NCI-H2029 treated with DMSO at 0.1 percent for 48 hours (cell line): ENCODE measurements around the gene NDUFAF2.
"Not testable (repeated sequence)": the region's sequence is repeated elsewhere in the genome, so short reads cannot be mapped to it uniquely, and the experiment has no call there.

Experiments used
- DNase-seq: peaks from one replicate; lab custom pipeline; 2025; lab: John Stamatoyannopoulos, UW

NDUFAF2 gene

DNA sequence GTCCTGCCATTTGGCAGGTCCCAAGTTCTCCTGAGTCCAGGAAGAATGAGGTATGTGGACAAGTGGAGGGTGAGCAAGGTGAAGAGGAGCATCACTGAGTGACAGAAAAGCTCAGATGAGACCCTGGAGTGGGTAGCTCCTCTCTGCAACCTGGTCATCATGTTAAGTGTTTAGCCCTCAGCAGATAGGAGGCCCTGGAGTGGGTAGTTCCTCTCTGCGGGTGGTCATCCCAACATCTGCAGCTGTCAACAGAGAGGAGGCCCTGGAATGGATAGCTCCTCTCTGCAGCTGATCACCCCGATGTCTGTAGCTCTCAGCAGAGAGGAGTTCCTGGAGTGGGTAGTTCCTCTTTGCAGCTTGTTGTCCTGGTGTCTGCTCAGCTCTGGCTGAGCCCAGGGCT lies 48.4 kb downstream of the NDUFAF2 start:
- no peak for DNase-seq

- no peak for DNase-seq
These were observed 49.0 kb downstream of the NDUFAF2 start for GRCh38 chr5:60993875-60994571.

DNA sequence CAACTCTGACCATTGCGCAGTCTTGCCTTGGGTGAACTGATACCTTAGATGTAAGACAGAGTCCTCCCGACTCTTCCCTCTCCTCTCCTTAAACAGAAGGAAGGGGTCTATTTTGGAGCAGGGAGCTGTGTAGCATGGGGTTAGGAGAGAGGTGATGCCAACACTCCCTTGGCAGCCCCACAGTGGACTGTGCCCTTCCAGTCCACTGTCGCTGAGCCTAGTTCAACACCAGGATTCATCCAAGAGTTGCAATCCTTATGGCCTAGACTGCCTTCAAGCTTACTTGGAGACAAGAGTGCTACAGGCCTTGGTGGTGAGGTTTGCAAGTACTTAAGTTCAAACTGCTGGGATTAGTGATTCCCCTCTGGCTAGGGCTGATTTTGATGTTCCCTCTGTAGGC lies 51.4 kb downstream of the NDUFAF2 start:
- no peak for DNase-seq

- DNase-seq = no peak
These were observed 52.7 kb downstream of the NDUFAF2 start for GRCh38 chr5:60997721-60998120.

GRCh38 chr5:61000887-61001286 lies 55.9 kb downstream of the NDUFAF2 start:
- no peak for DNase-seq

GRCh38 chr5:61001647-61002046 lies 56.6 kb downstream of the NDUFAF2 start:
- no peak for DNase-seq

DNA sequence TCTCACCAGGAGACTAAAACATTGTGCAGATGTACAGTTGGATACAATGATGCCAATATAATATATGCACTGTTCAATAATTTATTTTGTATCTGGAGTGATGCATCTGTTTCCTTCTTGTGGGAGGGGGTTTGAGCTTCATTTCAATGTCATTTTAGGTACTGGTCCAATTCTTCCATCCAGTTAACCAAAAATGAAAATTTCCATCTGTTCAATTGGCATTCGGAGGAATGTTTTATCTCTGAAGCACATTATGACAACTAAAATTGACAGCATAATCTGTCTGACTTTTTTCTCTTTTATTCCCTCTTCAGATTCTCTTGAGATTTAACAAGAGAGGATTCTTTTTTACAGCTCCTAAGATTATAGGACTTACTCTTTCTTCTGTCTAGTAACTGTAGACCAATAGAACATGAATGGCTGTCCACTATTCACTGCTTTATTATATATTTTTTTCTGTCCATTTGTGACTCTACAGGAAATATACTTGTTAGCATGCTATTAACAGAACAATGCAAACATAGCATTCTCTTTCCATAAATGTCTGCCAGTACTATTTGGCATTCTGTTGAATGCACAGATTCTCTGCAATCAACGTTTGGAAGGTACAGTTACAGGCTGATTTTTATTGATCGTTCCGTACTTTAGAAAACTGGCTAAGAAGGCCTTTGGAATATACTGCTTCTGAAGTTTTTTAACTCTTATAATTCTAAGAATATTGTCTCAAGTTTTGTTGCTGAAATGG lies 57.8 kb downstream of the NDUFAF2 start:
- DNase-seq = no peak

GRCh38 chr5:61004448-61004847 lies 59.4 kb downstream of the NDUFAF2 start:
- no peak for DNase-seq

- no peak for DNase-seq
These were observed 64.9 kb downstream of the NDUFAF2 start for GRCh38 chr5:61009907-61010306.

GRCh38 chr5:61010467-61011454 lies 65.8 kb downstream of the NDUFAF2 start:
- no peak for DNase-seq

DNA sequence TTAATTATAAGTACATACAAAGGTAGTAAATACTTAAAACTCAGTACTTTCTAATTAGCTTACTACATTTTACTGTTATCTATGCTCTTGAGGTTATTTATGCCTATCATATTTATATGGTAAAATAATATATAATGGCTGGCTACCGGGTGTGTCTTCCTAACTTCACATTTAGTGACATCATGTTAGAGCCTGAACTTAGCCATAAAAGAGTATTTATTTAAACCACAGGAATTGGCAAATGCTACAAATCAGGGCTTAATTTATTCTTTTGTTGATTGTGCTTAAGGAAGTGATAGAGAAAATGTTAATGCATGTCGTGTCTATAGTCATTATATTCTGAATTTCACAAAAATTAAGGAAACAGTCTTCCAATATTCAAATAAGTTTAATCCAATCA lies 73.1 kb downstream of the NDUFAF2 start:
- DNase-seq = no peak

- DNase-seq = no peak
These were observed 74.6 kb downstream of the NDUFAF2 start for GRCh38 chr5:61019642-61020041.

DNA sequence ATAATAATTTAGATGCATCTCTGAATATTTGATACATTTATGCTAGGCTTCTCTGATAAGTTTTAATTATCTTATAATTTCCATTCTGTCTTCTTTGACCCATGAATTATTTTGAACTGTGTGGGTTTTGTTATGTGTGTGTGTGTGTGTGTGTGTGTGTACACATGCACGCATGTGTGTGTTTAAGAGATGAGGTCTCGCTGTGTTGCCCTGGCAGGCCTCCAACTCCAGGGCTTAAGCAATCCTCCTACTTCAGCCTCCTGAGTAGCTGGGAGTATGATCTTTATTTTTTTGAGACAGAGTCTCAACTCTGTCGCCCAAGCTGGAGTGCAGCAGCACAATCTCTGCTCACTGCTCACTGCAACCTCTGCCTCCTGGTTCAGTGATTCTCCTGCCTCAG lies 75.4 kb downstream of the NDUFAF2 start:
- peak; percentile 14 for DNase-seq

DNA sequence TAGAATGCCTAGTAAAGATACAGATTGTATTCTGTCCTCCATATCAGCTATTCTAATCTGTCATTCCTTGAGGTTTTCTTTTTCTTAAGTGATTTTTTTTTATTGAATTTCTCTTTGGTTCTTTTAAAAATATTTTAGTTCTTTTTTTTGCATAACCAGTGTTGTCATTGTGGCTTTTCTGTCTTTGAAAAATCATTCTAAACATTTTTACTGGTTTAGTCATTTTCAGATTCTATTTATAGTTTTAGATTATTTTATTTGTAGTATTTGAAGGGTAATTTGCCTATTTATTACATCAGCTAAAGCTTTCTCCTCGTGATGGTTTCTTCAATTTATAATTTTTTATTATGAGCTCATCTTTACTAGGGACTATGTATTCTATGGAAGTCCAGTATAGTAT lies 78.1 kb downstream of the NDUFAF2 start:
- DNase-seq = no peak

DNA sequence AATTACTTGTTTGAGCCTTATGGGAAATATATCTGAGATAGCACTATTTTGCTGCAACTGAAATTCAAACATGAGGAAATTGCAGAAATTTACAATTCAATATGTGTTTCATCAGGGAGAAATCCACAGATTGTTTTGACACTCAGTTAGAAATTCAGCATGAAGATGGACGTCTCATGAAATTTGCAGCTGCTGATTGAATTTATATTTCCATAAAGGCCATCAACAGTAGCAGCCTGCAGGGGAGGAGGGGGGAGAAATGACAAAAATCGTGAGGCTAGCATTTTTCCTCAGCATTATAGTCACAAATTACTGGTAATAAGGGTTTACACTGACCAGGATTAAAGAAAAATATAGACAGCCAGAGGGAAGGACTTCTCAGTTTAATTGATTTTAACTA lies 81.0 kb downstream of the NDUFAF2 start:
- no peak for DNase-seq

GRCh38 chr5:61028382-61028781 lies 83.4 kb downstream of the NDUFAF2 start:
- DNase-seq = no peak

GRCh38 chr5:61029456-61030162 lies 84.6 kb downstream of the NDUFAF2 start:
- no peak for DNase-seq

GRCh38 chr5:61030163-61030482 lies 85.1 kb downstream of the NDUFAF2 start:
- DNase-seq = no peak

- DNase-seq = not testable (repeated sequence)
These were observed 86.3 kb downstream of the NDUFAF2 start for GRCh38 chr5:61031301-61031700.

- DNase-seq = no peak
These were observed 99.5 kb downstream of the NDUFAF2 start for GRCh38 chr5:61044545-61044944.

DNA sequence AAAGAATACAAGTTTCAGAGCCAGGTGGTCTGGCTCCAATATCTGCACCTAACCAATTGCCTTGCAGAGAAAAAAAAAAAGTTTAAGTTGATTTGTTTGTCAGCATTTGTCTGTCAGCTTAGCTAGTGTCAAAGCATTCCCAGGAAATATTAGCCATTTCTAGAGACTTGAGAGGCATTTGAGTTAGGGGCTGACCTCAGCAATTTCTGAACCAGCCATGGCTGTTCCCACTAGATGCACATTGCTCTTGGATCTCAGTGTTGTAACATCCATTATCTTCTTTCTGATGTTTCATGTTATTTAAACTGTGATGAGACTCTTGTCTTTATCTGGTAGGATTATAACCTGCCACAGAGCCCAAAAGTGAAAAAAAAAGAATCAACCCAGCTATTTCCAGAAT lies 102.3 kb downstream of the NDUFAF2 start:
- DNase-seq = no peak

DNA sequence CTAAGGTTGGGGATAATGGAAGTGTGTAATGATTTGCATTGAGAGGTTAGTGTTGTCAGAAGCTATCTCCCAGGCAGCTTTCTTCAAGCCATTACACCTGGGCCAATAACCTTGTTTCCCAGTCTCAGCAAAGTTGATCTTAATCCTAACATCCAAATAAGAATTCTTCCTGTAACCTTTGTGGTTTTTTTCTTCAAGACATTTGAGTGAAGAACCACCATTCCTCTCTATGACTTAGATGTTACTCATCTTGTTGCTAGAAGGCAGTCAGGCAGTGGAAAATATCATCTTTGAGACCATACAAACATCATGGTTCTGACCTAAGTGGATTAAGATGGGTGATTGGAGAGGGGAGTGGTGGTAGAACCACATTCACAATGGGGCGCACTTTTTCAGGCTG lies 103.5 kb downstream of the NDUFAF2 start:
- no peak for DNase-seq
